ENCODE results near the gene FBXO45.
"Not testable (repeated sequence)": the region's sequence is repeated elsewhere in the genome, so short reads cannot be mapped to it uniquely, and the experiment has no call there.

Gene FBXO45

GRCh38 chr3:196568246-196569002, at the start of gene FBXO45, which contains the start of gene WDR53:
Gene FBXO45 (plus strand): TSS chr3:196568660. CDS start chr3:196568985, 325 bp downstream.
Gene WDR53 (minus strand): TSS chr3:196568554. CDS start chr3:196561475, 7,079 bp downstream.
- H3K27me3 Mint-ChIP-seq = no peaks in the 10 kb centered on the region
- H3K4me1 Mint-ChIP-seq (ENCODE audit: low read depth) = peaks cover 51% of the 10 kb centered on the region
- H3K36me3 Mint-ChIP-seq (ENCODE audit: low read depth) = peaks cover 16% of the 10 kb centered on the region
- H3K9me3 Mint-ChIP-seq = no peaks in the 10 kb centered on the region
- H3K27ac Mint-ChIP-seq = peak within 1 kb of the TSS; percentile 96
- H3K4me3 Mint-ChIP-seq = peak within 1 kb of the TSS; percentile 96

- H3K27ac Mint-ChIP-seq = no peak overlapping the region
- H3K36me3 Mint-ChIP-seq (ENCODE audit: low read depth) = peaks cover 14% of the 10 kb centered on the region
- H3K4me1 Mint-ChIP-seq (ENCODE audit: low read depth) = no peaks in the 10 kb centered on the region
- no peaks in the 10 kb centered on the region for H3K27me3 Mint-ChIP-seq
- peaks cover 29% of the 10 kb centered on the region for H3K9me3 Mint-ChIP-seq
- H3K4me3 Mint-ChIP-seq = no peak overlapping the region
Measured at GRCh38 chr3:196518966-196519717, 49.3 kb upstream of the FBXO45 start.

- H3K4me3 Mint-ChIP-seq = no peak overlapping the region
- no peaks in the 10 kb centered on the region for H3K4me1 Mint-ChIP-seq (ENCODE audit: low read depth)
- H3K9me3 Mint-ChIP-seq = peaks cover 29% of the 10 kb centered on the region
- no peak overlapping the region for H3K27ac Mint-ChIP-seq
- H3K36me3 Mint-ChIP-seq (ENCODE audit: low read depth) = peaks cover 14% of the 10 kb centered on the region
- H3K27me3 Mint-ChIP-seq = no peaks in the 10 kb centered on the region
Measured at GRCh38 chr3:196519718-196520082, 48.8 kb upstream of the FBXO45 start.

GRCh38 chr3:196521291-196521690, 47.2 kb upstream of the FBXO45 start:
- not testable (repeated sequence) for H3K27me3 Mint-ChIP-seq; H3K4me1 Mint-ChIP-seq (ENCODE audit: low read depth); H3K27ac Mint-ChIP-seq; H3K4me3 Mint-ChIP-seq
- peaks cover 14% of the 10 kb centered on the region for H3K36me3 Mint-ChIP-seq (ENCODE audit: low read depth)
- H3K9me3 Mint-ChIP-seq = peaks cover 25% of the 10 kb centered on the region

GRCh38 chr3:196523841-196524240, 44.6 kb upstream of the FBXO45 start:
- Mint-ChIP-seq H3K9me3 (peaks cover 25% of the 10 kb centered on the region), H3K27ac (no peak overlapping the region), H3K36me3 (ENCODE audit: low read depth) (peaks cover 14% of the 10 kb centered on the region)

GRCh38 chr3:196524527-196524926, 43.9 kb upstream of the FBXO45 start:
- peaks cover 16% of the 10 kb centered on the region for H3K4me1 Mint-ChIP-seq (ENCODE audit: low read depth)
- peaks cover 7% of the 10 kb centered on the region for H3K36me3 Mint-ChIP-seq (ENCODE audit: low read depth)
- no peak overlapping the region for H3K27ac Mint-ChIP-seq
- peaks cover 4% of the 10 kb centered on the region for H3K27me3 Mint-ChIP-seq
- no peak overlapping the region for H3K4me3 Mint-ChIP-seq
- H3K9me3 Mint-ChIP-seq = peaks cover 18% of the 10 kb centered on the region

More at GRCh38 chr3:196523841-196524240, 44.6 kb upstream of the FBXO45 start:
- Mint-ChIP-seq H3K4me3 (no peak overlapping the region), H3K27me3 (peaks cover 4% of the 10 kb centered on the region), H3K4me1 (ENCODE audit: low read depth) (peaks cover 12% of the 10 kb centered on the region)

GRCh38 chr3:196525141-196525540, 43.3 kb upstream of the FBXO45 start:
- Mint-ChIP-seq H3K4me1 (ENCODE audit: low read depth) (peaks cover 16% of the 10 kb centered on the region), H3K27ac (no peak overlapping the region), H3K4me3 (no peak overlapping the region), H3K27me3 (peaks cover 4% of the 10 kb centered on the region), H3K36me3 (ENCODE audit: low read depth) (peaks cover 4% of the 10 kb centered on the region), H3K9me3 (peaks cover 15% of the 10 kb centered on the region)

GRCh38 chr3:196528639-196529233, 39.7 kb upstream of the FBXO45 start:
- no peaks in the 10 kb centered on the region for H3K36me3 Mint-ChIP-seq (ENCODE audit: low read depth)
- peaks cover 17% of the 10 kb centered on the region for H3K27me3 Mint-ChIP-seq
- peak overlapping the region; percentile 66 for H3K4me3 Mint-ChIP-seq
- peaks cover 16% of the 10 kb centered on the region for H3K4me1 Mint-ChIP-seq (ENCODE audit: low read depth)
- peaks cover 6% of the 10 kb centered on the region for H3K9me3 Mint-ChIP-seq
- no peak overlapping the region for H3K27ac Mint-ChIP-seq

- no peaks in the 10 kb centered on the region for H3K36me3 Mint-ChIP-seq (ENCODE audit: low read depth)
- peaks cover 6% of the 10 kb centered on the region for H3K9me3 Mint-ChIP-seq
- no peak overlapping the region for H3K27ac Mint-ChIP-seq
- H3K4me3 Mint-ChIP-seq = no peak overlapping the region
- H3K4me1 Mint-ChIP-seq (ENCODE audit: low read depth) = peaks cover 16% of the 10 kb centered on the region
- H3K27me3 Mint-ChIP-seq = peaks cover 17% of the 10 kb centered on the region
Measured at GRCh38 chr3:196531418-196531817, 37.0 kb upstream of the FBXO45 start.

- H3K4me3 Mint-ChIP-seq = no peak overlapping the region
- peaks cover 6% of the 10 kb centered on the region for H3K9me3 Mint-ChIP-seq
- H3K4me1 Mint-ChIP-seq (ENCODE audit: low read depth) = peaks cover 7% of the 10 kb centered on the region
- H3K27ac Mint-ChIP-seq = no peak overlapping the region
- H3K27me3 Mint-ChIP-seq = peaks cover 17% of the 10 kb centered on the region
- no peaks in the 10 kb centered on the region for H3K36me3 Mint-ChIP-seq (ENCODE audit: low read depth)
Measured at GRCh38 chr3:196533260-196533681, 35.2 kb upstream of the FBXO45 start.

- Mint-ChIP-seq H3K4me1 (ENCODE audit: low read depth) (no peaks in the 10 kb centered on the region), H3K27me3 (peaks cover 4% of the 10 kb centered on the region), H3K4me3 (no peak overlapping the region), H3K9me3 (no peaks in the 10 kb centered on the region), H3K27ac (peak overlapping the region; percentile 17), H3K36me3 (ENCODE audit: low read depth) (no peaks in the 10 kb centered on the region)
Measured at GRCh38 chr3:196537319-196537984, 31.0 kb upstream of the FBXO45 start.

GRCh38 chr3:196541684-196542445, 26.6 kb upstream of the FBXO45 start:
- H3K27ac Mint-ChIP-seq = no peak overlapping the region
- H3K4me1 Mint-ChIP-seq (ENCODE audit: low read depth) = no peaks in the 10 kb centered on the region
- H3K36me3 Mint-ChIP-seq (ENCODE audit: low read depth) = no peaks in the 10 kb centered on the region
- peaks cover 4% of the 10 kb centered on the region for H3K27me3 Mint-ChIP-seq
- H3K9me3 Mint-ChIP-seq = no peaks in the 10 kb centered on the region
- no peak overlapping the region for H3K4me3 Mint-ChIP-seq

- Mint-ChIP-seq H3K36me3 (ENCODE audit: low read depth) (no peaks in the 10 kb centered on the region), H3K27ac (no peak overlapping the region), H3K4me1 (ENCODE audit: low read depth) (no peaks in the 10 kb centered on the region), H3K9me3 (no peaks in the 10 kb centered on the region), H3K4me3 (no peak overlapping the region), H3K27me3 (no peaks in the 10 kb centered on the region)
Measured at GRCh38 chr3:196544491-196544992, 23.9 kb upstream of the FBXO45 start.

- Mint-ChIP-seq H3K36me3 (ENCODE audit: low read depth) (no peaks in the 10 kb centered on the region), H3K4me3 (no peak overlapping the region), H3K4me1 (ENCODE audit: low read depth) (no peaks in the 10 kb centered on the region), H3K27ac (no peak overlapping the region), H3K9me3 (peaks cover 7% of the 10 kb centered on the region), H3K27me3 (no peaks in the 10 kb centered on the region)
Measured at GRCh38 chr3:196546537-196546936, 21.9 kb upstream of the FBXO45 start.
